NCI-H345 treated with DMSO at 0.1 percent for 48 hours (cell line): ENCODE data around the gene NHSL2.
"Not testable (repeated sequence)": the region's sequence is repeated elsewhere in the genome, so short reads cannot be mapped to it uniquely, and the experiment has no call there.

Source experiments
- DNase-seq: peaks from one replicate; lab custom pipeline; 2025; ENCODE audit not compliant: unreplicated experiment; lab: John Stamatoyannopoulos, UW

Gene NHSL2

DNA sequence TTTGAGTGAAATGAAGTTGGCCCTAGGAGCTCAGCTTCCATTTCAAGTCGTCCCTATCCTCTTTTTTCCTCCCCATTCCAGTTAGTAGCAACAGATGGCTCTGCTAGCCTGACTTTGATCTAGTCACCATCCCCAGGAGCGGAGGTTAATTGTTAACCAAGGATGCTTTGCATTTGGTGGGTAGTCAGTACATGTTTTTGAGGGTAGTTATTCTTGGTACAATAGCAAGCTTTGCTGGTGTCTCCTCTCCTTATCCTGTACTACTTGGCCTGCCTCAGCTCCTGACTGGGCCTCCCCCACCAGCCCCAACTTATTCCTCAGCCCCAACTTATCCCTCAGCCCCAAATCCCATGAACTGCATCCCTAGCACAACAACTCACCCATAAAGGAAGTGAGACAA is 235.9 kb downstream of the NHSL2 start:
- DNase-seq: no peak

DNA sequence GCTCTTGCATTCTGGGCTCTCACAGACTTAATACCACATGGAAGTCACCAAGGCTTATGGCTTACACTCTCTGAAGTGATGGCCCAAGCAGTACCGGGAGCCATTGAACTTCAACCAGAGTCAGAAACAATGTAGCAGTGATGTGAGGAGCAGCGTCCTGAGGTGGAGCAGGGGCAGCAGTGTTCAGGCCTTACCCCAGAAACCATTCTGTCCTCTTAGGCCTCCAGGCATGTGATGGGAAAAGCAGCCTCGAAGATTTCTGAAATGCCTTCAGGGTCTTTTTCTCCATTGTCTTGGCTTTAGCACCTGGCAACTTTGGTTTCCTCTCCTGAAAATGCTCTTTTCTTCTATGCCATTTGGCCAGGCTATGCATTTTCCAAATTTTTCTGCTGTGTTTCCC is 248.1 kb downstream of the NHSL2 start:
- DNase-seq: no peak

DNA sequence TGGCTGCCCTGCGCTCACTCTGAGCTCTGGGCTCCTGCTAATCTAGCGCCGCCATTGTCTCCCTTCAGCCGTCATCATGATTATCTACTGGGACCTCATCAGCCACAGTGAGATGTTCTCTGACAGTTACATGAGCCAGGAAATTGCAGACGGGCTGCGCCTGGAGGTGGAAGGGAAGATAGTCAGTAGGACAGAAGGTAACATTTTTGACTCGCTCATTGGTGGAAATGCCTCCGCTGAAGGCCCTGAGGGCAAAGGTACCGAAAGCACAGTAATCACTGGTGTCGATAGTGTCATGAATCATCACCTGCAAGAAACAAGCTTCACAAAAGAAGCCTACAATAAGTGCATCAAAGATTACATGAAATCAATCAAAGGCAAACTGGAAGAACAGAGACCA is 249.1 kb downstream of the NHSL2 start:
- DNase-seq: no peak

DNA sequence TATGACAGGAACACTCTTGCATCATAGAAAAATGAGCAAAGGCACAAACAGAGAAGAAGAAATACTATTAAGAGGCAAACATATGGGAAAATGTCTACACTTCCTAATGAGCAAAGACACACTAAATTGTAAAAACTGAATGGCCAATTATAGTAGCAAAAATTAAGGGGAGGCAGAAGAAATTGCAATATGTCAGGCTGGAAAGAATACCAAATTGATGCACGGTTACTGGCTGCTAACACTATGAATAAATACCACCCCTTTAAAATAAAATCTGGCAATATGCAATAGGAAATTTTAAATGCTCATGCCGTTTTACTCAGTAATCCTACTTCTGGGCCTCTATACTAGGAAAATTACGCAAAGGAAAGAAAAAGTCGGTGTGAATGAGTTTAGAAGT is 254.9 kb downstream of the NHSL2 start:
- no peak for DNase-seq

DNA sequence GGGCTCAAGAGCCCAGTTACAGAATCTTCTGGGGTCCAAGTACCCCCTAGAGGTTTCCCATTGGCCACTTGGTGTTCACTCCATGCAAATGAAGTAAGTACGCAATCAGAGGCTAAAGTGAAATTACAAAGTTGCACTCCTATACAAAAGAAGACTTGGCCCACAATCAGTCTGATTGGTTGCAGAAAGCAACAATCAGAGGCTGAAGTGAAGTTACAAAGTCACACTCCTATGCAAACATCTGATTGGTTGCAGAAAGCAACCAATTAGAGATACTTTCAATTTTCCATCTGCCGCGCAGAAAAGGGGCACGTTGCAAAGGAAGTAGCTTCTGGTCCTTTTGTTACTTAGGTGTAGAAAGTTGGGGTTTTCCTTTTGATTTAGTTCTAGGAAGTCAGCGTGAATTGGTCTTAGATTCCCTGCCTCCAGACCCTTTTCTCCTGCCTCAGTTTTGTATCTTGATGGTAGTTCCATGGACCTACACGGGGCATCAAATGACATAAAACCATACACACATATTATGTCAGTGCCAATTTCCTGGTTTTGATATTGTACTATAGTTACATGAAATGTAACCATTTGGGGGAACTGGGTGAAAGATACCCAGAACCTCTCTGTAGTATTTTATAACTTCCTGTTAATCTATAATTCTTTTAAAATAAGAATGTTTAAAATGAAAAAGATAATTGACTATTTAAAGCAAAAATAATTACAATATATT is 258.5 kb downstream of the NHSL2 start:
- DNase-seq: no peak

DNA sequence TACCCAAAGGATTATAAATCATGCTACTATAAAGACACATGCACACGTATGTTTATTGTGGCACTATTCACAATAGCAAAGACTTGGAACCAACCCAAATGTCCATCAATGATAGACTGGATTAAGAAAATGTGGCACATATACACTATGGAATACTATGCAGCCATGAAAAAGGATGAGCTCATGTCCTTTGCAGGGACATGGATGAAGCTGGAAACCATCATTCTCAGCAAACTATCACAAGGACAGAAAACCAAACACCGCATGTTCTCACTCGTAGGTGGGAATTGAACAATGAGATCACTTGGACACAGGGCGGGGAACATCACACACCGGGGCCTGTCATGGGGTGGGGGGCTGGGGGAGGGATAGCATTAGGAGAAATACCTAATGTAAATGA is 265.6 kb downstream of the NHSL2 start:
- not testable (repeated sequence) for DNase-seq

DNA sequence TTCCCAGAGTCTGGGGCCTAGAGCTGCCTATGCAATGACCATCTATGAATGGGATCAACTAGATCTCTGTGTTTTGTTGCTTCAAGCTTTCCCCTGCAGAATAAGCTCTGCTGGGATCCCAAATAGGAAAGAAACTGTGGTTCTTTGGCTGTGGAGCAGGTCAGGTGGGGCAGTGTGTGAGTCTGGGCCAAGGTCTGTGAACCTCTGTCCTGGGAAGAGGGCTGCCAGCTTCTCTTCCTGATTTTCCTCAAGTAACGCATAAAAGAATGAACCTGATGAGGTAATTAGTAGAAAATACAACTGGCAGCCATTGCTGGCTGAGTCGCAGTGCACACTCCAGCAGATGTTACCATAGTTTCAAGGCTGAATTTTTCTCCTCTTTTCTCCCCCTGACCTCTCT is 266.3 kb downstream of the NHSL2 start:
- no peak for DNase-seq

DNA sequence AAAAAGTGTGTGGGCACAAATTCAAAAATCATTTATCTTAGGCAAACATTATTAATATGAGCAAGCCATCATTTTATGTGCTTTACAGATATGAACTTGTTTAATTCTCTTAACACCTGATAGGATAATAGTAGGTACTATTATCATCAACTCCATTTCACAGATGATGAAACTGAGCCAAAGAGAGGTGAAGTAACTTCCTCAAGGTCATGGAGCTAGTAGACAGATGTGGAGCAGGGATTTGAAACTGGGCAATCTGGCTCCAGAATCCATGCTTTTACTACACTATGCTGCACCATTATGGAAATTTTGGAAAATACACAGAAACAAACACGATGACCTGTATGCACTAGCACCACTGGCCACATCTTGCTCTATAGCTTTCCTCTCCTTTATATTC is 269.9 kb downstream of the NHSL2 start:
- no peak for DNase-seq

DNA sequence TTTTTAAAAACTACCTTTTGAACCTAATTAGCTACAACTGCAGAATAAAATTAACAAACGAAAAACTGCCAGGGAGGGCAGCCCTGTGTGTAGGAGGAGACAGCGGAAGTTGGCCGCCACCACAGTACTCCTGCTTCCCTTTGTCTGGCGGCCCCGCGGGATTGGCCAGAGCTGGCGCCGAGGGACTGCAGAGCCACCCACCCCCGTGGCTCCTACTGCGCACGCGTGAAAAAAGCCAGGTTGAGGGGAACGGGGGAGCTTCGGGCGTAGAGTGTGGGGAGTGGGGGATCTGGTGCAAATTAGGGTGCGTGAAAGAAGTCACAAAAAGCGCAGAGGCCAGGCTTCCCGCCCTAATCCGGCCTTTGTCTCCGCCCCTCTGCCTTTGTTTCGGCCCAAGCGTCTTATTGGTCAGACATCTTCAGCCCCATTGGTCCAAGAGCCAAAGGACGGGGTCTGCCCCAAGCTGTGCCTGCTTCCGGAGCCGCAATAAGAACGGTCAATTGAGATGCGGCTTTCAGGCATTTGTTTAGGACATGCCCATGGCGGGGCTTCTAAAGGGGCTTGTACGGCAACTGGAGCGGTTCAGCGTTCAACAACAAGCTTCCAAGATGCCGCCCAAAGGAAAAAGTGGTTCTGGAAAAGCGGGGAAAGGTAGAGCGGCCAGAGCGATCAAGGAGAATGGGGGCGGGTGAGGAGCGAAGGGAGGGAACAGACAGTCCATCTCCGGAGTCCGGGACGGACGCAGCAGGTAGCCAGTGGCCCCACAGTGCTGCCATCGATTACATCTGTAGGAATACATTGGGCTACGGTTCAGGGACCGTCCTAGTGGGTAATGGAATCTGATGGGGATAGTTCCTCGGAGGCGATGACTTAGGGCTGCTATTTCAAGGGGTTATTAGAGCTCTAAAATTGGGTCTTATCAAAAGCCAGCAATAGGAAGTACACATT is 270.8 kb downstream of the NHSL2 start, which contains the start of gene PIN4:
TSS of gene PIN4 (plus strand) at position 580 of the 948 bp plus-strand sequence. CDS start at position 609, 29 bp downstream.
- DNase-seq: peak; percentile 91

DNA sequence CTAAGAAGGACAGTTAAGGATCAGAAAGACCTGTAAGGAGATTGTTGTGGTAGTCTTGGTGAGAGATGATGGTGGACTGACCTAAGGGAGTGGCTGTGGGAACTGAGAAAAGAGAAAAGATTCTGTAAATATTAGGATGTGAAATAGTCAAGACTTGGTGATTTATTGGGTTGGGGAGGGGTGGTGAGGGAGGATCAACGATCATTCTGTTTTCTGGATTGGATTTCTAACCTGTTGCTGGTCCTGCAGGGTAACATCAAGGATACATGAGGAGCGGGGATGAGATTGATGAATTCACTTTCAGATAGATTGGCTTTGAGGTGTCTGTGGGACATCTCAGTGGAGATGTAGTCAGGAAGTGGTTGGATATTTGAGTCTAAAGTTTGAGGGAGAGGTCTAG is 272.3 kb downstream of the NHSL2 start:
- no peak for DNase-seq

DNA sequence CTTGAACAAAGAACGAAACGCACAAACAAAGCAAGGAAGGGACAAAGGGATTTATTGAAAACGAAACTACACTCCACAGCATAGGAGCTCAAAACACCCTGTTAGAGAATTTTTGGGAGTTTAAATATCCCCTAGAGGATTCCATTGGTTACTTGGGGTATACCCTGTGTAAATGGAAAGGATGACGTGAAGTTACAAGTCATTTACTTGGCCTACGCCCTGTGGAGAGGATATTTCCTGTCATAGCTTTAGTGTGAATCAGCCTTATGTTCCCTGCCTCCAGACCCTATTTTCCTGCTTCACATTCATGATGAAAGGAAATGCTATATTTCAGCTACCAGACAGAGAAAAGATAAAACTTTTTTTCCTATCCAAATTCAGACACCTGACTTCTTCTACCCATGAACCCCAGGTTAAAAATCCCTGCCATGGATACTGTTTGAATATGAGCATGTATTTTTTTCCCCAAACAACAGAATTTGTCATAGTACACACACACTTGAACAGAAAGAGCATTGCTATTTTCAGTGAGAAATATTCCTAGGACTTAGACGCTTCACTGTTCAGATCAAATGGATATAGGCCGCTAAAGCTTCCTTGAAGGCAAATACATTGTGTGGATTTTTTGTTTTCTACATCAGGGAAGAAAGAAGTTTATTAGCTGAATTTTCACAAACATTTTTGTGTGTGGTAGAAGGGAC is 291.3 kb downstream of the NHSL2 start:
- DNase-seq: no peak
